ENCODE measurements around the gene MC2R.

The MC2R gene

GRCh38 chr18:13849791-13850190 is 65.5 kb downstream of the MC2R start:
- Histone ChIP-seq H3K4me3 (no peak overlapping the region), H3K4me1 (no peaks in the 10 kb centered on the region), H3K27ac (no peak overlapping the region), H3K36me3 (no peaks in the 10 kb centered on the region), H3K9me3 (peaks cover 0 to 12% (median 7%) of the 10 kb centered on the region in 3 donors), H3K27me3 (no peaks in the 10 kb centered on the region)
- no peak for TF ChIP-seq CTCF (IDR thresholded peaks at IDR 0.05)
- intact Hi-C loops (cut with DNase I; ENCODE audit: low total_unique reads) = no loop called here
- no peak for DNase-seq

GRCh38 chr18:13836559-13836958 is 78.8 kb downstream of the MC2R start:
- DNase-seq = no peak
- Histone ChIP-seq H3K27me3 (peaks cover 0 to 21% of the 10 kb centered on the region in 2 donors), H3K27ac (no peak overlapping the region), H3K9me3 (no peaks in the 10 kb centered on the region), H3K4me1 (no peaks in the 10 kb centered on the region), H3K36me3 (no peaks in the 10 kb centered on the region), H3K4me3 (no peak overlapping the region)
- TF ChIP-seq CTCF (IDR thresholded peaks at IDR 0.05) = no peak
- intact Hi-C loops (cut with DNase I; ENCODE audit: low total_unique reads) = no loop called here

DNA sequence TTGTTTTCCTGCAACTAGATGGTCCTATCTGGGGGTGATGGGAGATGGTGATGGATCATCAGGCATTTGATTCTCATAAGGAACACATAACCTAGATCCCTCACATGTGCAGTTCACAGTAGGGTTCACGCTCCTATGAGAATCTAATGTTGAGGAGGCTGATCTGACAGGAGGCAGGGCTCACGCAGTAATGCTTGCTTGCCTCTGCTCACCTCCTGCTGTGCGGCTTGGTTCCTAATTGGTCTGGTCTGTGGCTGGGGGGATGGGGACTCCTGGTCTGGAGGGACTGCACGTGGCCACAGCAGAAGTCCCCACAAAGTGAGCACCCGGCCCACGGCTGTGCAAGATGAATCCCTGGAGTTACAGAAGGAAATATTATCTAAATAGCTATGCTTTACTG is 80.1 kb downstream of the MC2R start:
- no peak for DNase-seq
- Histone ChIP-seq H3K4me3 (no peak overlapping the region), H3K27me3 (peaks cover 0 to 21% of the 10 kb centered on the region in 2 donors), H3K27ac (no peak overlapping the region), H3K36me3 (no peaks in the 10 kb centered on the region), H3K9me3 (no peaks in the 10 kb centered on the region), H3K4me1 (no peaks in the 10 kb centered on the region)
- intact Hi-C loops (cut with DNase I; ENCODE audit: low total_unique reads) = no loop called here
- TF ChIP-seq CTCF (IDR thresholded peaks at IDR 0.05) = no peak

DNA sequence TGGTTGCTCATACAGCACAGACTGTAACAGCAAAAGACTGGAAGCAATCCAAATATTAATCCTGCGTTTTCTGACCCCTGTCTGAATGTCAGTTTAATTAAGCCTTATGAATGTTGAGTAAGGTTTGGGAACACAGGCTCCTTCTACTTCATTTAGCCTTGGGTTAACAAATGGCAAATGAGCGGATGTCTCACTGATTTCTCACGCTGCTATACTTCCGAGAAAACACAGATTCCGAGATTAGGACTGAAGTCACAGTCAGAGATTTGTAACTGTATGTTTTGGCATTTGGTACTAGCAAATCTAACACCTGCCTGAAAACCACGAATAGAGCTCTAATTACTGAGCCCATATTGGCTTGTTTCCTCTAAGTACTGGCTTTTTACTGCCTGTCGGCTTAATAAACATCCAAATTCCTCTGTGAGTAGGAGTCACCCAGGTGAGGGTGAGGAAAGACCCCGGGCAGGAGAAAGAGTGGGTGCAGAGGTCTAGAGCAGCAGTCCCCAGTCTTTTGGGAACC is 80.8 kb downstream of the MC2R start:
- Histone ChIP-seq H3K27me3 (peaks cover 0 to 21% of the 10 kb centered on the region in 2 donors), H3K27ac (no peak overlapping the region), H3K4me1 (no peaks in the 10 kb centered on the region), H3K4me3 (no peak overlapping the region), H3K36me3 (no peaks in the 10 kb centered on the region), H3K9me3 (no peaks in the 10 kb centered on the region)
- TF ChIP-seq CTCF (IDR thresholded peaks at IDR 0.05) = no peak
- no peak for DNase-seq
- intact Hi-C loops (cut with DNase I; ENCODE audit: low total_unique reads) = no loop called here
